ENCODE measurements around the gene CEP112.
"Not testable (repeated sequence)": the region's sequence is repeated elsewhere in the genome, so short reads cannot be mapped to it uniquely, and the experiment has no call there.

The CEP112 gene

GRCh38 chr17:65813306-65813705 is 378.6 kb downstream of the CEP112 start:
- no peak for DNase-seq

GRCh38 chr17:65811043-65811442 is 380.9 kb downstream of the CEP112 start:
- no peak for DNase-seq

DNA sequence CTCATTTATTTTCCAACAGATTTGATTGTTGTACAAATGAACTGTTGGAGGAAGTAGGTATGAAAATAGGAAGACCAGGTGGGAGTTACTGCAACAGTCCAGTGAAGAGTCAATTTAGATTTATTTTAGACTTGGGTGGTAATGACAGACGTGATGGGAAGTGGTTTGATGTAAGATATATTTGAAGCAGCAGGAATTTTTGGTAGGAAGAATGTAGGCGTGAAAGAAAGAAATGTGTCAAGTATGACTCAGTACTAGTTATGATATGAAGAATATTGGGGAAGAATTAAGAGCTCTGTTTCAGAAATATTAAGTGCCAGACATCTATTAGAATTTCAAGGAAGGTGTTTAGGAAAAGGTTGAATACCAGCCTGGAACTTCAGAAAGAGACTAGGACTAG is 382.6 kb downstream of the CEP112 start:
- DNase-seq = no peak

GRCh38 chr17:65808566-65808965 is 383.4 kb downstream of the CEP112 start:
- DNase-seq = not testable (repeated sequence)

DNA sequence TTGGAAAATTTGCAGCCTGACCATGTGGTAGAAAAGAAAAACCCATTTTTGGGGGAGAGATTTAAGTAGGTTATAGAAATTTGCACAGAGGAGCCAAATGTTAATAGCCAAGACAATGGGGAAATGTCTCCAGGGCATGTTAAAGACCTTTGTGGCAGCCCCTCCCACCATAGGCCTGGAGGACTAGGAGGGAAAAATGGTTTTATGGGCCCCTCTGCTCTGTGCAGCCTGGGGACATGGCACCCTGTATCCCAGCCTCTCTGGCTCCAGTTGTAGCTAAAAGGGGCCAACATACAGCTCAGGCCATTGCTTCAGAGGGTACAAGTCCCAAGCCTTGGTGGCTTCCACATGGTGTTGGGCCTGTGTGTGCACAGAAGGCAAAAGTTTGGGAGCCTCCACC is 384.6 kb downstream of the CEP112 start:
- no peak for DNase-seq

GRCh38 chr17:65801513-65801912 is 390.4 kb downstream of the CEP112 start:
- DNase-seq = no peak

DNA sequence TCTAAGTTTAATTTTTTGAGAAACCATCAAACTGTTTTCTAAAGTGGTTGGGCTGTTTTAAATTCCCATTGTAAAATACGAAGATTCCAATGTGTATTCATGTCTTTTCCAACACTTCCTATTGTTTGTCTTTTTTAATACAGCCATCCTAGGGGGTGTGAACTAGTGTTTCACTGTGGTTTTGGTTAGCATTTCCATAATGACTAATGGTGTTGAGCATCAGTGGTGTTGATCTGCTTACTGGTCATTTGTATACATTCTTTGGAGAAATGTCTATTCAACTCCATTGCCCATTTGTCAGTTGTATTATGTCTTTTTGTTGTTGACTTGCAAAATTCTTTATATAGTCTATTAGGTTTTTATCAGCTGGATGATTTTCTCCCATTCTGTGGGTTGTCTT is 391.3 kb downstream of the CEP112 start:
- DNase-seq = peak in 1 of 5 donors; percentile 4

DNA sequence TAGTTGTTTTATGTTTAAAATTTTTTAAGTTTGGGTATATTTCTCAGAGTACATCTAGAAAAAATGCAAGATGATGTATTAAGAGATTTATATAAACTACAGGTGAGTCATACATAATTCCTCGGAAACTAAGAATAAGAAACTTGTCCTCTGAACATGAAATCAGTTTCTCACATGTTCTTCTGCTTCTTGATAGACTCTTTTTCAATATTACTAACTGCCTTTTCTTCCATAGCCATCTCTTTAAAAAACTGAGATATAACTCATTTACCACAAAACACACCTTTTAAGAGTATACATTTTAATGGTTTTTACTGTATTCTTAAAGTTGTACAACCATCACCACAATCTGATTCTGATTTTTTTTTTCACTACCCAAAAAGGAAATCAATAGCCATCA is 392.1 kb downstream of the CEP112 start:
- peak in 1 of 5 donors; percentile 25 for DNase-seq

DNA sequence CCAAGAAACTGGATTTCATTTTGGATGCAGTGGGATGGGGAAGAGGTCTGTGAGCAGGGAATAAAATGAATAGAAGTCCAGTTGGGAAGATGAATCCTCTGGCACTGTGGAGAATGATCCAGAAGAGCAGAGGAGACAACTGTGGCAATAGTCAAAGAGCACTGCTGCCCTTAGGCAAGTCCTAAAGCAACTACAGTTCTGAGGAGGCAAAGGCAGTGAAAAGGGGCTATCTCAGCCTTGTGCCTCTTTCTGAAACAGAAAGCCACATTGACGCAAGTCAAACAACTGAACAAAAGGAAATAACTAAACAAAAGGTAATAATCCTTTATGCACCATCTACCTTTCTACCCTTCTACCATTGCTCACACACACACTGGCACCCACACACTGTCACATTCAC is 392.5 kb downstream of the CEP112 start:
- DNase-seq = peak in 1 of 5 donors; percentile 59

DNA sequence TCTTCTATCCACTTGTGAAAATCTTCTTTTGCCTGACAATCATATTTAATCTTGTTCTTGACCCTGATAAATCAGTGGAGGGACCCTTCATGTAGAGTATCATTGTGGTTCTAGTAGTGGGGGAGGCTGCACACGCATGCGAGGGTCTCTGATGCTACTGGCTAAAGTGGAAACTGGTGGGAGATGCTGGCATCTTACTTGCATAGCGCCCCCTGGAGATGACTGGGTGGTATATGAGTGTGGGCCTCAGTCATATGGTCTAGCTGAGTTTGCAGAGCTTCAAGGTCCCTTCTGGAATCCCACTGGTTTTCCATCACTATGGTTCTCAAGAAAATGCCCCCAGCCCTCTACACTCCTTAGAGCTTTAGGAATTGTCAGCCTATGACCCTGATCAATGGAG is 394.1 kb downstream of the CEP112 start:
- peak in 2 of 5 donors; percentile 4 to 12 for DNase-seq

DNA sequence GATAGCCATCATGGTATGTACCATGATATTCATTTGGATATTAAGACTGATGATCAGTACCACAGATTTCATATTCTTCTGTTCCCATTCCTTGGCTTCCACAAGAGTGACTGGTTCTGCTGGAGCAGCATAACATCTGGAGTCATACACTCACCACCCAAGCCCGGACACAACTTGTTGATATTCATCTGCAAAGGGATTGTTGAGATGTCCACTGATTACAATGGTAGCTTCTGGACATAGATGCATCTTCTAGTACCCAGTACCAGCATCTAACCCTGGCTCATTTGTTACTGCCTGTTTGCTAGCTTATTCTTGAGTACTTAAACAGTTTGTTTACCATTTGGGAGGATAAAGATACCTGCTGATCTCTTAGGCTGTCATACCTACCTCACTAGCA is 394.8 kb downstream of the CEP112 start:
- DNase-seq = no peak

DNA sequence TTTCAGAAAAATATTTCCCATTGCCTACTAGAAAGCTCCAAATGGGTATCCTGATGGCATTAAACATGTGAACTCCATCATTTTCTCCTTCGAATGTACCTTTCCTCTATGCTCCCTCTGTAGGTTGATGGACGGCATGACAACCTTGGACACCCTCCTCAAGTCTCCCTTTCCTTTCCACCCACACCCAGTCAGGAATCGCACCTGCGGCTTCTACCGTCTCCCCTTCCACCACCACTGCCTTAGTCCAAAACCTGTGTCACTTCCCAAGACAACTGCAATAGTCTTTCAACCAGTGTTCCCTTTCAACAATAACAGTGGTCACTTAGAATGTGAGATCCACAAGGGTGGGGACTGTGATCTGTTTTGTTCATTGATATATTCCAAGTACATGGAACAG is 397.4 kb downstream of the CEP112 start:
- DNase-seq = no peak

DNA sequence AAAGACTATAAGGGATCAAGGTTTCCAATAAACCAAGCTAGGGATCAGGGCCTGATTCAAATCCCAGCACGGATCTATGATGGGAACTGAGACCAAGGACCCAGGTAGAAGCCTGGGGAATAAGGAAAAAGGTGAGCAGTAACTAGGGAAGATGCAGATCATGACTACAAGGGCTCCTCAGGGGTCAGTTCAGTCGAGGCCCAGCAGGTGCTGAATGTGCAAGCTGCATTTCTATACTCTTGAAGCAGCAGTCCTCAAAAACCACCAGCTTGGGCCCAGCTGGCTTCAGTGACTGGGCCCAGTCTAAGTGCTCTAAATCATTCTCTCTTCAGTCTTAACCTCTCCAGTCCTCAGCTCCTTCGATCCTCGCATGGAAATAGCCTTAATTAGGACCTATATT is 401.7 kb downstream of the CEP112 start:
- no peak for DNase-seq

DNA sequence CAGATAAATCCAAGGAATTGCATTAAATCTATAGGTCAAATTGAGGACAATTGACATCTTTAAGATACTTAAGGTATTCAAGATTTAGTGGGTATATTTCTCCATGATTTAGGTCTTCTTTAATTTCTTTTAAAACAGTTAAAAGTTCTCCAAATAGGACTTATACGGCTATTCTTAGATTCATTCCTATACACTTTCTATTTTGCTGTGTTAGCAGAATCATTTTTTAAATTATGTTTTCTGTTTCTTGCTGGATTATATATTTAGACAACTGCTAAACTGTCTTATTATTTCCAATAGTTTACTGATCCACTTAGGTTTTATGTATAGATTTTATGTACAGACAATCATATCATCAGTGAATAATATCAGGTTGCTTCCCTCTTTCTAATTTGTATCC is 404.4 kb downstream of the CEP112 start:
- no peak for DNase-seq

- DNase-seq = no peak
These were observed 405.5 kb downstream of the CEP112 start for GRCh38 chr17:65786479-65786878.

DNA sequence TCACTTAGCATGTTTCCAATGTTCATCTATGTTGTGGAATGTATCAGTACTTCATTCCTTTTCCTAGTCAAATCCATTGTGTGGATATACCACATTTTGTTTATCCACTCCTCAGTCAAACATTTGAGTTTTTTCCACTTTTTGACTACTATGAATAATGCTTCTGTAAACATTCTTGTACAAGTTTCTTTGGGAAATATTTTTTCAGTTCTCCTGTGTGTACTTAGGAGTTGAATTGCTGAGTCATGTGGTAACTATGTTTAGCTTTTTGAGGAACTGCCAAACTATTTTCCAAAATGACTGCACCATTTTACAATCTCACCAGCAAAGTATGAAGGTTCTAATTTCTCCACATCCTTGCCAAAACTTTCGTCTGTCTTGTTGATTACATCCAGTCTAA is 406.8 kb downstream of the CEP112 start:
- DNase-seq = no peak

GRCh38 chr17:65783845-65784334 is 408.0 kb downstream of the CEP112 start:
- DNase-seq = no peak

GRCh38 chr17:65782104-65782706 is 409.7 kb downstream of the CEP112 start:
- DNase-seq = not testable (repeated sequence)

GRCh38 chr17:65780111-65780510 is 411.8 kb downstream of the CEP112 start:
- no peak for DNase-seq

DNA sequence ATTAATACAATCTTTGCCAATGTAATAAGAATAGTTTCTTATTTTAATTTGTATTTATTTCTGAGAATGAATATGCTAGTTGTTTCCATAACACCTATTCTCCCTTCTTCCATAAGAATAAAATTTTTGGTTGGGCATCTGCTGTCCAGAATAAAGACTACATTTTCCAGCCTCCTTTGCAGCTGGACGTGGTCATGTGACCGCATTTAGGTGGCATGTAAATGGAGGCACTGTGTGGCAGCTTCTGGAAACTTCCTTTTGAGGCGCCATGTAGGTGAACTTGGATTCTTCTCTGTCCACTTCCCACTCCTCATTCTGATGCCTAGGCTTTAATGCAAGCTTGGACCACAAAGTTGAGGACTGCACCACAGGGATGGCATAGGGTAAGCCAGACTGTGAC is 415.0 kb downstream of the CEP112 start:
- DNase-seq = no peak

DNA sequence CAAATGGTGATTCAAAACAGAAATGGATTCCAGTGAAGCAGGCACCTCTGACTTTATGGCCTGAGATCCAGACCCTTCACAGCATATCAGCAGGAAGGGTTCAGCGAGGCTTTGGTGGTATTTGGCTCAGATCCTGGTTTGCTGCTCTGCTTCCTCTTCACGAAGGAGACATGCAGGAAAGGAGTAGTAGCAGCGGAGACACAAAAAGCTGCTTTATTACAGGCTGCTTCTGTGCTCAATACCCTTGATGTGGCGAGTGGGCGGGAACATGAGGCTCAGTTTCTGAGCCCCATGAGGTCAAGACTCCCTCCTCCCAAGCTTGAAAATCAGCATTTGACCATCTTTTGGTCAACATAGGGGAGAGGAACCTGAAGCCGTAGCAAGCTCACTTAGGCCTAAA is 417.1 kb downstream of the CEP112 start:
- DNase-seq = no peak

- no peak for DNase-seq
These were observed 418.9 kb downstream of the CEP112 start for GRCh38 chr17:65772989-65773388.

GRCh38 chr17:65771704-65772103 is 420.2 kb downstream of the CEP112 start:
- DNase-seq = no peak

GRCh38 chr17:65763786-65764185 is 428.1 kb downstream of the CEP112 start:
- no peak for DNase-seq

- DNase-seq = no peak
These were observed 429.0 kb downstream of the CEP112 start for GRCh38 chr17:65762973-65763372.
